ENCODE data around the gene ADPRHL1.

The ADPRHL1 gene

DNA sequence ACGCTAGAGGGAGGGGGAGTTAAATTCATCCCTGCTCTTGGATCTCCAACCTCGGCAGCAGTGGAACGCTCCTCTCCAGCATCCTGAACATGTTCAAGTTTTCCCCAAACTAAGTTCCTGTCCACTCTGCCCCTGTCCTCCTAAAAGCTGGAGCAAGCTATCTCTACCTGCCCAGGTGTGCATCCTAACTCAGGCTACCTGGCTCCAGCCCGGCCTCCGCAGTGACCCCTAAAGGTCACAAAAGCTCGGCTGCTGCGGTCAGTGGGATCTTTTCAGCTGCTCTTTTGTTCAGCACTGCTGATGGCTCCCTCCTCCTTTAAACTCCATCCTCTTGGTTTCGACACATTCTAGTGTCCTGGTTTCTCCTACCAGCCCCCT is 35.9 kb upstream of the ADPRHL1 start:
- no peak for DNase-seq (ENCODE audit: low read depth)
- TF ChIP-seq, protein P1, sequence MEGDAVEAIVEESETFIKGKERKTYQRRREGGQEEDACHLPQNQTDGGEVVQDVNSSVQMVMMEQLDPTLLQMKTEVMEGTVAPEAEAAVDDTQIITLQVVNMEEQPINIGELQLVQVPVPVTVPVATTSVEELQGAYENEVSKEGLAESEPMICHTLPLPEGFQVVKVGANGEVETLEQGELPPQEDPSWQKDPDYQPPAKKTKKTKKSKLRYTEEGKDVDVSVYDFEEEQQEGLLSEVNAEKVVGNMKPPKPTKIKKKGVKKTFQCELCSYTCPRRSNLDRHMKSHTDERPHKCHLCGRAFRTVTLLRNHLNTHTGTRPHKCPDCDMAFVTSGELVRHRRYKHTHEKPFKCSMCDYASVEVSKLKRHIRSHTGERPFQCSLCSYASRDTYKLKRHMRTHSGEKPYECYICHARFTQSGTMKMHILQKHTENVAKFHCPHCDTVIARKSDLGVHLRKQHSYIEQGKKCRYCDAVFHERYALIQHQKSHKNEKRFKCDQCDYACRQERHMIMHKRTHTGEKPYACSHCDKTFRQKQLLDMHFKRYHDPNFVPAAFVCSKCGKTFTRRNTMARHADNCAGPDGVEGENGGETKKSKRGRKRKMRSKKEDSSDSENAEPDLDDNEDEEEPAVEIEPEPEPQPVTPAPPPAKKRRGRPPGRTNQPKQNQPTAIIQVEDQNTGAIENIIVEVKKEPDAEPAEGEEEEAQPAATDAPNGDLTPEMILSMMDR (IDR thresholded peaks at IDR 0.05; ENCODE audit: control insufficient read depth, extremely low read depth, insufficient read depth), result peak; percentile 32; the same call in 1 of the 2 replicates

DNA sequence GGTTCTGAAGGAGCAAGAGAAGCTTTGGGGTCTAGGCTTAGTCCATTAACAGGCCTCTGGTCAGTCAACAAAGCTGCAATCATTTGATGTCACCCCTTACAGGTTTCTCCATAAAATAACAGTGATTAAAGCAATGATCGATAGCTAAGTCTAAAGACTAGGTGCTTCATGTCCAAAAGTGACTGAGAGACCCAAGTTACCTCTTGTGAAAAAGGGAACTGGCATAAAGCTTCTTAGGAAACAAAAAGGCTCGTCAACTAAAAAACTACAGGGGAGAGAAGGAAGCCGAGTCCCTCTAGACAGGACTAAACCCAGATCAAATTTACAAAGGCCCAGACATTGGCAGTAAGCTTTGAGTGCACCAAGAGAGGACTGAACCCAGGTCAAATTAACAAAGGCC is 35.0 kb upstream of the ADPRHL1 start:
- no peak overlapping the region for H3K4me3 ChIP-seq (ENCODE audit: low read depth, low read length)
- TF ChIP-seq, protein P1 (IDR thresholded peaks at IDR 0.05; ENCODE audit: control insufficient read depth, extremely low read depth, insufficient read depth), result no peak
- no peak for DNase-seq (ENCODE audit: low read depth)

More for the DNA sequence above, 35.9 kb upstream of the ADPRHL1 start:
- H3K4me3 ChIP-seq (ENCODE audit: low read depth, low read length), result peak overlapping the region; percentile 82

DNA sequence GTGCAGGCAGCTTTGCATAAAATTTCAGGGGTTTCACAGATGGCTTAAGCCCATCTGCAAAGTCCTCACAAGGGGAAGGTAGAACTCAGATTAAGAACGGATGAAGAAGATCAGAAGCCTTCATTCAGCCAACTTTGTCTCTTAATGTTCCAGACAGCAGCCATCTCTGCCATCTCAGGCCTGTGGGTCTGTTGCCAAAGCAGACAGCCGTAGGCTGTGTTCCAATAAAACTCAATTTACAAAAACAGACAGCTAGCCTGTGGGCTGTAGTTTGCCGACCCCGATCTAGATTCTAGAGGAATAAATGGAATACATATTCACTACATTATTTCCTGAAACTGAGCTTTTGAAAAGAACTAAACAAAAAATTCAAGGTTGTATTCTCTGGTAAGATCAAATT is 33.4 kb upstream of the ADPRHL1 start:
- DNase-seq (ENCODE audit: low read depth), result no peak
- TF ChIP-seq, protein P1 (IDR thresholded peaks at IDR 0.05; ENCODE audit: control insufficient read depth, extremely low read depth, insufficient read depth), result no peak
- H3K4me3 ChIP-seq (ENCODE audit: low read depth, low read length), result no peak overlapping the region

- no peak overlapping the region for H3K4me3 ChIP-seq (ENCODE audit: low read depth, low read length)
- TF ChIP-seq, protein P1 (IDR thresholded peaks at IDR 0.05; ENCODE audit: control insufficient read depth, extremely low read depth, insufficient read depth), result no peak
- DNase-seq (ENCODE audit: low read depth), result no peak
Observed at GRCh38 chr13:113485545-113485944, 32.3 kb upstream of the ADPRHL1 start.

GRCh38 chr13:113483504-113484293 is 30.4 kb upstream of the ADPRHL1 start:
- no peak for DNase-seq (ENCODE audit: low read depth)
- TF ChIP-seq, protein P1 (IDR thresholded peaks at IDR 0.05; ENCODE audit: control insufficient read depth, extremely low read depth, insufficient read depth), result no peak
- no peak overlapping the region for H3K4me3 ChIP-seq (ENCODE audit: low read depth, low read length)

- no peak overlapping the region for H3K4me3 ChIP-seq (ENCODE audit: low read depth, low read length)
- DNase-seq (ENCODE audit: low read depth), result no peak
- TF ChIP-seq, protein P1 (IDR thresholded peaks at IDR 0.05; ENCODE audit: control insufficient read depth, extremely low read depth, insufficient read depth), result no peak
Observed at GRCh38 chr13:113483081-113483480, 29.8 kb upstream of the ADPRHL1 start.

GRCh38 chr13:113479179-113479578 is 25.9 kb upstream of the ADPRHL1 start:
- H3K4me3 ChIP-seq (ENCODE audit: low read depth, low read length), result no peak overlapping the region
- no peak for DNase-seq (ENCODE audit: low read depth)
- TF ChIP-seq, protein P1 (IDR thresholded peaks at IDR 0.05; ENCODE audit: control insufficient read depth, extremely low read depth, insufficient read depth), result no peak

Data from LNCaP clone FGC (cell line).